ENCODE data around the gene ITCH.

ITCH gene

GRCh38 chr20:34443546-34443945 lies 80.5 kb downstream of the ITCH start:
- no peak for DNase-seq (ENCODE audit: low read depth)

GRCh38 chr20:34445177-34446065 lies 82.3 kb downstream of the ITCH start:
- TF ChIP-seq CTCF (conservative IDR thresholded peaks at IDR 0.05; ENCODE audit: low read depth, low read length): no peak
- no peak overlapping the region for H3K4me3 ChIP-seq (ENCODE audit: low read length)
- DNase-seq (ENCODE audit: low read depth): no peak

More at GRCh38 chr20:34443546-34443945, 80.5 kb downstream of the ITCH start:
- TF ChIP-seq CTCF (conservative IDR thresholded peaks at IDR 0.05; ENCODE audit: low read depth, low read length): no peak
- no peak overlapping the region for H3K4me3 ChIP-seq (ENCODE audit: low read length)

- no peak for TF ChIP-seq CTCF (conservative IDR thresholded peaks at IDR 0.05; ENCODE audit: low read depth, low read length)
- DNase-seq (ENCODE audit: low read depth): no peak
- no peak overlapping the region for H3K4me3 ChIP-seq (ENCODE audit: low read length)
These were observed 85.4 kb downstream of the ITCH start for GRCh38 chr20:34448517-34448916.

GRCh38 chr20:34449674-34450592 lies 86.9 kb downstream of the ITCH start:
- TF ChIP-seq CTCF (conservative IDR thresholded peaks at IDR 0.05; ENCODE audit: low read depth, low read length): no peak
- no peak for DNase-seq (ENCODE audit: low read depth)
- H3K4me3 ChIP-seq (ENCODE audit: low read length): no peak overlapping the region

GRCh38 chr20:34452281-34452982 lies 89.4 kb downstream of the ITCH start:
- TF ChIP-seq CTCF (conservative IDR thresholded peaks at IDR 0.05; ENCODE audit: low read depth, low read length): no peak
- no peak for DNase-seq (ENCODE audit: low read depth)
- H3K4me3 ChIP-seq (ENCODE audit: low read length): no peak overlapping the region

- no peak overlapping the region for H3K4me3 ChIP-seq (ENCODE audit: low read length)
- no peak for DNase-seq (ENCODE audit: low read depth)
- TF ChIP-seq CTCF (conservative IDR thresholded peaks at IDR 0.05; ENCODE audit: low read depth, low read length): no peak
These were observed 95.6 kb downstream of the ITCH start for GRCh38 chr20:34458631-34459030.
